ENCODE results near the gene RNPEPL1.

The RNPEPL1 gene

DNA sequence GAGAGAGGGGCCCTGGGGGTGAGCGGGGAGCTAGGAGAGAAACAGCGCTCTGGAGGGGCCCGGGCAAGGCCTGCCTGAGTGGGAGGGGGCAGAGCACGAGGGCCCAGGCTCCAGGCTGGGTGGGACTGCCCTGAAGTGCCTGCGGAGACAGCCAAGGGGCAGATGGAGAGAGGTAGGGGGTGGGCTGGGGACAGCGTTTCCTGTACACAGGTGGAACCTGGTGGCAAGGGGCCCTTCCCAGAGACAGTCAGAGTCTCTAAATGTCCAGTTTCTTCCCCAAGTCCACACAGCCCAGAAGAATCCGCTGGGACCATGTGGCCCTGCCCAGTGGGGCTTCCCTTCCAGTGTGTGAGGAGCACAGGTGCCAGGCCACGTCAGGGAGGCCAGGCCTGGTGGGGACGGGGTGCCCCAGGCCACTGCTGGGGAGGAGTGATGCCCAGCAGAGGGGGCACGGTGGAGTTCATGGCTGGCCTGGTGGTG lies 55.3 kb downstream of the RNPEPL1 start:
- Histone ChIP-seq H3K27ac (replicated peaks; ENCODE audit: low read length) (no peak overlapping the region), H3K4me2 (ENCODE audit: insufficient read depth, low read length, poor library complexity, severe bottlenecking) (no peak overlapping the region), H3K79me1 (ENCODE audit: low read depth, low read length) (no peaks in the 10 kb centered on the region), H4K91ac (ENCODE audit: low read depth, low read length, poor library complexity) (peak overlapping the region; percentile 30), H2BK12ac (ENCODE audit: low read length) (no peak overlapping the region), H3K9ac (ENCODE audit: low read depth, low read length, poor library complexity) (no peak overlapping the region), H3K9me3 (replicated peaks in 1 of 2; ENCODE audit: control insufficient read depth in 2 of 2, insufficient read depth in 1 of 2, low read depth in 1 of 2, low read length in 2 of 2) (no peaks in the 10 kb centered on the region), H2AFZ (ENCODE audit: low read length) (no peak overlapping the region), H2BK120ac (ENCODE audit: low read depth, low read length) (peak overlapping the region; percentile 87), H3K27me3 (ENCODE audit: control insufficient read depth in 3 of 3, insufficient read depth in 3 of 3, low read depth in 1 of 3, low read length in 3 of 3) (no peaks in the 10 kb centered on the region), H2AK5ac (ENCODE audit: low read depth, low read length) (no peak overlapping the region), H3K23ac (ENCODE audit: low read depth, low read length, poor library complexity) (no peak overlapping the region), H3K4ac (ENCODE audit: low read length) (no peak overlapping the region), H2BK15ac (ENCODE audit: low read length) (no peak overlapping the region), H3K36me3 (replicated peaks in 1 of 2; ENCODE audit: control insufficient read depth in 2 of 2, insufficient read depth in 2 of 2, low read length in 2 of 2) (no peaks in the 10 kb centered on the region), H4K8ac (ENCODE audit: low read depth, low read length) (no peak overlapping the region), H3K18ac (ENCODE audit: low read length) (no peak overlapping the region), H2BK5ac (ENCODE audit: low read length) (no peak overlapping the region), H3K14ac (ENCODE audit: low read length) (no peak overlapping the region), H3K4me1 (ENCODE audit: control insufficient read depth in 2 of 2, insufficient read depth in 1 of 2, low read depth in 1 of 2, low read length in 2 of 2) (peaks cover 6 to 13% of the 10 kb centered on the region in 2 donors), H3K4me3 (ENCODE audit: low read length in 2 of 2) (no peak overlapping the region)
- no CpG with 5 or more reads among the region's 10 CpGs for WGBS, 2 donors (ENCODE audit: extremely low coverage in 2 of 2, insufficient read length in 2 of 2, insufficient replicate concordance in 1 of 2)
- no peak for DNase-seq (ENCODE audit: low spot score)

DNA sequence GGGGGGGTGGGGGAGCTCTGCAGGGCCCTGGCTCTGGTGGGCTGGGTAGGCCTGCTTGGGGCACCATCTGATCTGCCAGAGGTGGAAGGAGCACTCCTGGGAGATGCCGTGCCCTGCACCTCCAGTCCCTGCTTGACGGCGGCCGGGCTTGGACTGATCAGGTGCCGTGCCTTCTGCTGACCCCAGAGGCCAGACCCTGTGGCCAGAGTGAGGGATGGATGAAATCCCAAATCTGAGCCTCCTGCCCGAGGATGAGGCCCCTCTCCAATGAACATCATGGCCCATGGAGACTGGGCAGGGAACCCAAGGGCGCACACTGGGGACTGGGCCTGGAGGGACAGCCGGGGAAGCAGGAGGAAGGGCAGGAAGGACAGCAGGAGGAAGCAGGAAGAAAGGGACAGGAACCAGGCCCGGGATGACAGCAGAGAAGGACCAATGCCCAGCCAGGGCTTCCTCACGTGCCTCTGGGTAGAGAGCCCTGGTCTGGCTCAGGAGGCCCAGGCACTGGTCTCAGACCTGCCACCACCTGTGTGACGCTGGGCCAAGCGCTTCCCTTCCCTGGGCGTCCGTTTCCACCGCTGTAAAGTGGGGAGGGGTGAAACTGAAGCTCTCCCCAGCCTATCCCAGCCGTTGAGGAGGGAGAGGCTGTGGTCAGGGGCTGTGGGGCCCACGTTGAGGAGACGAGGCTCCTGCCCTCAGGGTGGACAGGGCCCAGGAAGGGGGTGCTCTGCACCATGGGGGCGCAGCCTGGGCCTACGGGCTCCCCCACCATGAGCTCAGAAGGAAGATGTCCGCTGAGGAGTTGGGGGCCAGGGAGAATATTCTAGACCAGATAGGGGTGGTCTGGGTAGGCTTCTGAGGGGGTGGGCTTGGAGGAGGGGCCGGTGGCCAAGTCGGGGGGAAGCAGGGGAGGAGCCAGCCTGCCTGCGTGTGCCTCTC lies 56.0 kb downstream of the RNPEPL1 start:
- no peak for DNase-seq (ENCODE audit: low spot score)
- Histone ChIP-seq H3K4me1 (ENCODE audit: control insufficient read depth in 2 of 2, insufficient read depth in 1 of 2, low read depth in 1 of 2, low read length in 2 of 2) (peaks cover 10 to 15% of the 10 kb centered on the region in 2 donors), H4K91ac (ENCODE audit: low read depth, low read length, poor library complexity) (no peak overlapping the region), H3K9ac (ENCODE audit: low read depth, low read length, poor library complexity) (no peak overlapping the region), H3K14ac (ENCODE audit: low read length) (peak overlapping the region; percentile 59), H2BK12ac (ENCODE audit: low read length) (peak overlapping the region; percentile 98), H3K79me1 (ENCODE audit: low read depth, low read length) (no peaks in the 10 kb centered on the region), H2BK15ac (ENCODE audit: low read length) (no peak overlapping the region), H3K23ac (ENCODE audit: low read depth, low read length, poor library complexity) (peak overlapping the region; percentile 68), H3K9me3 (replicated peaks in 1 of 2; ENCODE audit: control insufficient read depth in 2 of 2, insufficient read depth in 1 of 2, low read depth in 1 of 2, low read length in 2 of 2) (no peaks in the 10 kb centered on the region), H2BK5ac (ENCODE audit: low read length) (no peak overlapping the region), H3K18ac (ENCODE audit: low read length) (peak overlapping the region; percentile 64), H3K36me3 (replicated peaks in 1 of 2; ENCODE audit: control insufficient read depth in 2 of 2, insufficient read depth in 2 of 2, low read length in 2 of 2) (no peaks in the 10 kb centered on the region), H3K4ac (ENCODE audit: low read length) (peak overlapping the region; percentile 3), H3K4me3 (ENCODE audit: low read length in 2 of 2) (peak overlapping the region in 1 of 2 donors; percentile 51), H3K27ac (replicated peaks; ENCODE audit: low read length) (no peak overlapping the region), H4K8ac (ENCODE audit: low read depth, low read length) (peak overlapping the region; percentile 20), H3K27me3 (ENCODE audit: control insufficient read depth in 3 of 3, insufficient read depth in 3 of 3, low read depth in 1 of 3, low read length in 3 of 3) (no peaks in the 10 kb centered on the region), H2AK5ac (ENCODE audit: low read depth, low read length) (peak overlapping the region; percentile 84), H3K4me2 (ENCODE audit: insufficient read depth, low read length, poor library complexity, severe bottlenecking) (no peak overlapping the region), H2BK120ac (ENCODE audit: low read depth, low read length) (peak overlapping the region; percentile 87), H2AFZ (ENCODE audit: low read length) (peak overlapping the region; percentile 77)
- WGBS, 2 donors (ENCODE audit: extremely low coverage in 2 of 2, insufficient read length in 2 of 2, insufficient replicate concordance in 1 of 2): no CpG with 5 or more reads among the region's 24 CpGs

DNA sequence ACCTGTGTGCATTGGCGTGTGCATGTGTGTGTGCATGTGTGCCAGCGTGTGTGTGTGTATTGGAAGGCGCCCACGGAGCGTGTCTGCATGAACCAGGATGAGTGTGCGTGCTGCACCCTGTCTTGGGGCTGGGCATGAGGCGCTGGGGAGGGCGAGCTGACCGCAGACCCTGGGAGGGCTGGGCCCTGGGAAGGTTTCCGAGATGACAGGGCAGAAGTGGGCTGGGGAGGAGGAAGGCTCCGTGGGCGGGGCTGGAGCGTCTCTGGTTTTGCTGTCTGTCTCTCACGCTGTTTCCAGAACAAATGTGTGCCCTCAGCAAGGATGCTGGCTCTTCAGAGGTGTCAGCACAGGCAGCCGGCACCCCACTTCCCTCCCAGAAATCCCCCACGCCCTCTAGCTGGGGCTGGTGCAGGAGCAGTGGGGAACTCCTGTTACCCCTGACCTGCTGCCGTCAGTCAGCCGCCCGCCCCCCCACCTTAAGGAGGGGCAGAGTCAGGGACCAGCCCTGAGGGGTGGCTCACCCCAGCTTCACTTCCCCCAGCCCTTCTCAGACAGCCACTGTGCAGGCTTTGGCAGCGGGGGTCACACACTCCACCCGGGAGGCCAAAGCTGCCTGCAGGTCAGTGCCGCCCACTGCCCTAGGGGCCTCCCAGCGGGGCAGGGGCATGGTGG lies 56.8 kb downstream of the RNPEPL1 start, which contains the start of gene GPR35:
TSS of gene GPR35 (plus strand) at position 531 of the 672 bp plus-strand sequence. CDS start 4,473 bp downstream, outside the sequence.
- Histone ChIP-seq H3K18ac (ENCODE audit: low read length) (peak within 1 kb of the TSS; percentile 81), H2BK120ac (ENCODE audit: low read depth, low read length) (no peak within 1 kb of the TSS), H3K23ac (ENCODE audit: low read depth, low read length, poor library complexity) (peak within 1 kb of the TSS; percentile 68), H3K4me1 (ENCODE audit: control insufficient read depth in 2 of 2, insufficient read depth in 1 of 2, low read depth in 1 of 2, low read length in 2 of 2) (peaks cover 10 to 15% of the 10 kb centered on the region in 2 donors), H3K9me3 (replicated peaks in 1 of 2; ENCODE audit: control insufficient read depth in 2 of 2, insufficient read depth in 1 of 2, low read depth in 1 of 2, low read length in 2 of 2) (no peaks in the 10 kb centered on the region), H3K4me2 (ENCODE audit: insufficient read depth, low read length, poor library complexity, severe bottlenecking) (no peak within 1 kb of the TSS), H2BK12ac (ENCODE audit: low read length) (peak within 1 kb of the TSS; percentile 98), H3K4me3 (ENCODE audit: low read length in 2 of 2) (peak within 1 kb of the TSS in 1 of 2 donors; percentile 51), H3K9ac (ENCODE audit: low read depth, low read length, poor library complexity) (peak within 1 kb of the TSS; percentile 78), H4K8ac (ENCODE audit: low read depth, low read length) (peak within 1 kb of the TSS; percentile 43), H3K27me3 (ENCODE audit: control insufficient read depth in 3 of 3, insufficient read depth in 3 of 3, low read depth in 1 of 3, low read length in 3 of 3) (no peaks in the 10 kb centered on the region), H3K4ac (ENCODE audit: low read length) (peak within 1 kb of the TSS; percentile 3), H4K91ac (ENCODE audit: low read depth, low read length, poor library complexity) (no peak within 1 kb of the TSS), H2AK5ac (ENCODE audit: low read depth, low read length) (peak within 1 kb of the TSS; percentile 84), H2BK5ac (ENCODE audit: low read length) (no peak within 1 kb of the TSS), H2AFZ (ENCODE audit: low read length) (peak within 1 kb of the TSS; percentile 77), H3K36me3 (replicated peaks in 1 of 2; ENCODE audit: control insufficient read depth in 2 of 2, insufficient read depth in 2 of 2, low read length in 2 of 2) (no peaks in the 10 kb centered on the region), H3K27ac (replicated peaks; ENCODE audit: low read length) (no peak within 1 kb of the TSS), H2BK15ac (ENCODE audit: low read length) (peak within 1 kb of the TSS; percentile 55), H3K14ac (ENCODE audit: low read length) (peak within 1 kb of the TSS; percentile 59), H3K79me1 (ENCODE audit: low read depth, low read length) (peaks cover under 1% of the 10 kb centered on the region)
- no CpG with 5 or more reads among the region's 23 CpGs for whole genome bisulfite sequencing, 2 donors (ENCODE audit: extremely low coverage in 2 of 2, insufficient read length in 2 of 2, insufficient replicate concordance in 1 of 2)
- DNase-seq (ENCODE audit: low spot score): no peak
